Activated CD8-positive, alpha-beta memory T cell treated with anti-CD3 and anti-CD28 coated beads, Interleukin-2, amount 50 U/mL, for 48 hours (primary cell): ENCODE measurements around the gene PIK3CD.
"Not testable (repeated sequence)": the region's sequence is repeated elsewhere in the genome, so short reads cannot be mapped to it uniquely, and the experiment has no call there.

Source experiments
- DNase-seq: peaks from one replicate; pipeline ENCODE4 v3.0.0-alpha.2; 2020

PIK3CD gene

DNA sequence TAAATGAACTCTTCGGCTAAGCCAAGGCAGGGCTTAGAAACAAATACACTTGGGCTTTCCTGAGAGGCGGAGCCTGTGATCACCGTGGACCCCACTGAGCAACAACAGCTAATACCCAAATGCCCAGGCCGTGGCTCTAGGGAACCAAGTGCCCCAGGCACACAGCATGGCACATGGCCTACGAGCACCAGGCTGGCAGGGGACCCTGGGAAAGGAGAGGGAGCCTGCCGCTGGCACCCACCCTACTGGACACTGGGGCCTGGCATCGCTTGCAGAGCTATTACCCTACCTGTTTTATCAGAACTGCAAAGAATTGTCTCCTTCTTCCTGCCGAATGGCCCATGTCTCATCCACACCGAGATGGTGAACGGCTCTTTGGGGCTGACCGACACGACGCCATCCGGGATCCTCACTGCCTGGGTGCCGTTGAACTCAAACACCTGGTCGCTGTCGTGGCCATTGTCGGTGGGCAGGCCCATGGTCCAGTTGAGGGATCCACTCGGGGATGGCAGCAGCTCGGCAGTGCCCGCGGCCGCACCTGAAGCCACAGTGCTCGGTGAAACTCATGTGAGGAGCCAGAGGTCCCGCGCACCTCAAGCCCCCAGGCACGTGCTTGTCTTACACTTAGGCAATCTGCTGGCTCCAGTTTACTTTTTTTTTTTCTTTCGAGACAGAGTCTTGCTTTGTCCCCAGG is 92.7 kb downstream of the PIK3CD start:
- no peak for DNase-seq

- no peak for DNase-seq
These were observed 94.7 kb downstream of the PIK3CD start for GRCh38 chr1:9746211-9746610.

DNA sequence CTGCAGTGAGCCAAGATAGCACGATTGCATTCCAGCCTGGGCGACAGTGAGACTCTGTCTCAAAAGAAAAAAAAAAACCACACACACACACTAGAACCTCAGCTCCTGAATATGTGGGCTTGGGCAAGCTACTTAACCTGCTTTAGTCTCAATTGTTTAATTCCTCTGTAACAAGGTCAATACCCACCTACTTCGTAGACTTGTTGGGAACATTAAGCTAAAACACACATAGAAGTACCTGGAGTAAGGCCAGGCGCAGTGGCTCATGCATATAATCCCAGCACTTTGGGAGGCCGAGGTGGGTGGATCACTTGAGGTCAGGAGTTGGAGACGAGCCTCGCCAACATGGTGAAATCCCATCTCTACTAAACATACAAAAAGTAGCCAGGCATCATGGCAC is 95.1 kb downstream of the PIK3CD start:
- no peak for DNase-seq

DNA sequence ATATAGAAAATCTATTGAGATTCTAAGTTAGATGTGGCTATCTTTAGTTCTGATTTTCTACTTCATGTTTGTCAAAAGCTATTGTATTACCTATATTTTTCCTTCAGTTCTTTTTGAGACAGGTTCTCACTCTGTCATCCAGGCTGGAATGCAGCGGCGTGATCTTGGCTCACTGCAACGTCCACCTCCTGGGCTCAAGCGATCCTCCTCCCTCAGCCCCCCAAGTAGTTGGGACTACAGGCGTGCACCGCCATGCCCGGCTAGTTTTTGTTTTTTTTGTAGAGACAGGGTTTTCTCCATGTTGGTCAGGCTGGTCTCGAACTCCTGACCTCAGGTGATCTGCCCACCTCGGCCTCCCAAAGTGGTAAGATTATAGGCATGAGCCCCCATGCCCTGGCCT is 96.9 kb downstream of the PIK3CD start:
- not testable (repeated sequence) for DNase-seq

GRCh38 chr1:9749361-9749760 is 97.8 kb downstream of the PIK3CD start:
- DNase-seq, result no peak

GRCh38 chr1:9751971-9752370 is 100.4 kb downstream of the PIK3CD start:
- DNase-seq, result no peak

DNA sequence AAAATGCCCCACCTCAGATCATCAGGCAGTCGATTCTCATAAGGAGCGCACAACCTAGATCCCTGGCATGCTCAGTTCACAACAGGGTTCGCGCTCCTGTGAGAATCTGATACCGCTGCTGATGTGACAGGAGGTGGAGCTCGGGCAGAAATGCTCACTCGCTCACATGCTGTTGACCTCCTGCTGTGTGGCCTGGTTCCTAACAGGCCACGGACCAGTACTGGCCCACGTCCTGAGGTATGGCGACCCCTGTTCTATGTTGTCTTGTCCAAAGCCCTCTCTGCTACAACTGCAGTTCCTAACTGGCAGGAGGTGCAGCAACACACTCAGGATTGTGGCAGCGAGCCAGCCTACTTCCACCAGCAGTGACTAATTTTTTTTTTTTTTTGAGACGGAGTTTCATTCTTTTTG is 101.6 kb downstream of the PIK3CD start:
- no peak for DNase-seq

- no peak for DNase-seq
These were observed 104.0 kb downstream of the PIK3CD start for GRCh38 chr1:9755441-9755995.

GRCh38 chr1:9758559-9759121 is 107.1 kb downstream of the PIK3CD start:
- DNase-seq, result no peak

- no peak for DNase-seq
These were observed 108.4 kb downstream of the PIK3CD start for GRCh38 chr1:9759939-9760338.

DNA sequence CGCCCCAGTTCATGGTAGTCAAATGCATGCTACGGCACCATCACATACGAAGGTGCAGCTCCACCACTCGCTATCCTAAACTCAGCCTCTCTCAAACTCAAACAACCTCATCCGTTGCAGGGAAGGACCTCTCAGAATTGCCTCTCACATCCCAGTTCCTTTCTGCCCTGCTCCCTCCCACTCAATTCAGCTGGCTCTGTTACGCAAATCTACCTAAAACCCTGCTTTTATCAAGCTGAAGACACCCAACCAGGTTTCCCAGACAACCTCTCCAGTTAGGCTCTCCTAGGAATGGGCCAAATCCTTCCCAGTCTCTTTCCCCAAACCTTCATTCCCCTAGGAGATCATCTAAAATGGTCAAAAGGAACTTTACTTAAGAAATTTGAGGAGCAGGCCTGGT is 109.3 kb downstream of the PIK3CD start:
- DNase-seq, result no peak

DNA sequence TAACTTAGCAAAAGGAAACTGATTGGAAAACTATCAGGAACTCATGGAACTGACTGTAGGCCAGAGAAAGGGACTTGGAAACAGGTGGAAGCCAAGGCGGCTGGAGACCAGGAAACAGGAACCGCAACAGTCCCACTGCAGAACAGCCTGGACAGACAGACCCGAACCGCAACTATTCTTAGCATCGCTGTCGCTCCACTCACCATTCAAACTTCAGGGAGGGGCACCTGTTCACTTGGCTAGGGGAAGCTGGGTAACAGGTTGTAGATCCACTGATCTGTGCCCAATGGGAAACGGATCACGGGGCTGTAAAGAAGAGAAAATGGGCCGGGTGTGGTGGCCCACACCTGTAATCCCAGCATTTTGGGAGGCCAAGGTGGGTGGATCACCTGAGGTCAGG is 110.3 kb downstream of the PIK3CD start:
- DNase-seq, result no peak

DNA sequence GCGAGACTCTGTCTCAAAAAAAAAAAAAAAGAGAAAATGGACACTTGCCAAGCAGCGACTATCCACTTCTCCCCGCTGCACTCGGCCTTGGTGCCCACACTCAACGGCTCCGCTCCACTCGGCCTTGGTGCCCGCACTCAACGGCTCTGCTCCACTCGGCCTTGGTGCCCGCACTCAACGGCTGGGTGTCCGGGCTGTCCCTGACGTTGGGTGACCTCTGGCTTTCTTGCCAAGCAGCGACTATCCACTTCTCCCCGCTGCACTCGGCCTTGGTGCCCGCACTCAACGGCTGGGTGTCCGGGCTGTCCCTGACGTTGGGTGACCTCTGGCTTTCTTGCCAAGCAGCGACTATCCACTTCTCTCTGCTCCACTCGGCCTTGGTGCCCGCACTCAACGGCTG is 110.9 kb downstream of the PIK3CD start:
- DNase-seq, result not testable (repeated sequence)

DNA sequence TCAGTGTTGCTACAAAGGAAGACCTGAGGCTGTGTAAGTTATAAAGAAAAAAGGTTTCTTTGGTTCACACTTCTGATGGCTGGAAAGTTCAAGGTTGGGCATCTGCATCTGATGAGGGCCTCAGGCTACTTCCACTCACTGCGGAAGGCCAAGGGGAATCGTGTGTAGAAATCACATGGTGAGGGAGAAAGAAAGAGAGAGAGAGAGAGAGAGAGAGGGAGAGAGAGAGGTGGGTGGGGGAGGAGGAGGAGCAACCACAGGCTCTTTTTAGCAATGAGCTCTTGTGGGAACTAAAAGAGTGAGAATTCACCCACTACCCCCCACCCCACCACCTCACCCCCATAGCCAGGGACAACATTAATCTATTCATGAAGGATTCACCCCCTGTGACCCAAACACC is 112.4 kb downstream of the PIK3CD start:
- no peak for DNase-seq

DNA sequence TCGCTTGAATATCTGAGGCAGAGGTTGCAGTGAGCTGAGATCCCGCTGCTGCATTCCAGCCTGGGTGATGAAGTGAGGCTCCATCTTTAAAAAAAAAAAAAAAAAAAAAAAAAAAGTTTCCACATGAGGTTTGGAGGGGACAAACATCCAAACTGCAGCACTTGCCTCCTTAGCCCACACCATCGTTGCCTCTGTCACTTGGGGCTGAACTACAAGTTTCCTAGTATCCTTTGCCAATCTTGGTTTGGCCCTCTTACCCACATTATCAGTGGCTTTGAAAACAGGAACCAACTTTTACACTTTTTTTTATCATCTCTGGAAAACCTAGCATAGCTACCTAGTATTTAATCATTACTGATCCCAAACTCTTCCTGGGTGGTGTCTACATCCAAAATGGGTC is 113.0 kb downstream of the PIK3CD start:
- no peak for DNase-seq

- no peak for DNase-seq
These were observed 115.4 kb downstream of the PIK3CD start for GRCh38 chr1:9766759-9767442.

GRCh38 chr1:9767964-9768668 is 116.6 kb downstream of the PIK3CD start:
- DNase-seq, result peak; percentile 60

DNA sequence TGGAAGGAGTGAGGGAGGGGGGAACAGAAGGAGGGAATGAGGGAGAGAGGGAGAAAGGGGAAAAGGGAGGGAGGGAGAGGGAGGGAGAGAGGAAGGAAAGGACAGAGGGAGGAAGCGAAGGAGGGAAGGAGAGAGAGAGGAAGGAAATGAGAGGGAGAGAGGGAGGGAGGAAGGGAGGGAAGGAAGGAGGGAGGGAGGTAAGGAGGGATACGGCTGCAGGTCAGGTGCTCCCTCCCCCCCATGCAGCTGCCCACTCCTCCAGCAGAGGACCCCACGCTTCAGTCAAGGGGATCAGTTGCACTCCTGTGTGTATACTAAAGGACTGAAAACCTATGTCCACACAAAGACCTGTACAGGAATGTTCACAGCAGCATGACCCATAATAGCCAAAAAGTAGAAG is 117.5 kb downstream of the PIK3CD start:
- DNase-seq, result no peak

- DNase-seq, result no peak
These were observed 118.8 kb downstream of the PIK3CD start for GRCh38 chr1:9770298-9770697.

DNA sequence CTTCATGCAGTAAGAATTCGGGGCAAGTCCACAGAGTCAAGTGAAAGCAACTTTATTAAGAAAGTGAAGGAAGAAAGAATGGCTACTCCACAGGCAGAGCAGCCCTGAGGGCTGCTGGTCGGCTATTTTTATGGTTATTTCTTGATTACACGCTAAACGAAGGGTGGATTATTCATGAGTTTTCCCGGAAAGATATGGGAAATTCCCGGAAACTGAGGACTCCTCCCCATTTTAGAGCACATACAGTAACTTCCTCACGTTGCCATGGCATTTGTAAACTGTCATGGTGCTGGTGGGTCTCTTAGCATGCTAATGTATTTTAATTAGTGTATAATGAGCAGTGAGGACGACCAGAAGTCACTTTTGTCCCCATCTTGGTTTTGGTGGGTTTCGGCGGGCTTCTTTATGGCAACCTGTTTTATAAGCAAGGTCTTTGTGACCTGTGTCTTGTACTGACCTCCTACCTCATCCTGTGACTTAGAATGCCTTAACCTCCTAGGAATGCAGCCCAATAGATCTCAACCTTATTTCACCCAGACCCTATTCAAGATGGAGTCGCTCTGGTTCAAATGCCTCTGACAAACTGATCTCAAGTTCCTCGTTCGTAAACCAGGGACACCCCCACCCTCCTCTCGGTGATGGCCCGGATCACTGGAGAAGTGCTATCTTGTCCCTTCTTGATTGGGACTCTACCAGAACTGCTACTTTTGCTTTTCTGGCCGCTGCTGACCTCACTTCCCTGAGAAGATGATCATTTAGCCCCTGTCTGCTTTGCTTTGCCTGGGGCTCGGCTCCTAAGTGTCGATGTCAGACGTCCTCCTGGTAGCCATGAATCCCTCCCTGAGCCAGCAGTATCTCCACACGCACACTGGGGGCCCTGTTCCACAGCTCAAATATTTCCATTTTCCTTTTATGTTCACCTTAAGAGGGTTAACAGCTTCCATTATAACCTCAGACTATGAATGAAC is 123.5 kb downstream of the PIK3CD start:
- DNase-seq, result no peak

DNA sequence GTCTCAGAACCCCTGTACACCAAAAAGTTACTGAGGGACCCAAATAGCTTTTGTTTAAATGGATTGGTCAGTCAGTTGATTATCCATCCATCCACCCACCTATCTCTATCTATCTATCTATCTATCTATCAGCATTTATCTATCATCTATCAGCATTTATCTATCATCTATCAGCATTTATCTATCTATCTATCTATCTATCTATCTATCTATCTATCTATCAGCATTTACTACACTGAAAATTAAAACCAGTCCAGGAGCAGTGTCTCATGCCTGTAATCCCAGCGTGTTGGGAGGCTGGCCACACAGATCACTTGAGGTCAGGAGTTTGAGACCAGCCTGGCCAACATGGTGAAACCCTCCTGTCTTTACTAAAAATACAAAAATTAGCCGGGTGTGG is 125.2 kb downstream of the PIK3CD start:
- DNase-seq, result no peak
